Right atrium auricular region (tissue), 2 donors: ENCODE results near the gene DNAJB4. TPM values are rescaled to one million over a fixed set of nuclear protein-coding genes. Genes with fewer than 3 reads are reported as not detected.

ENCODE experiments used
- DNase-seq: peaks from one replicate; pipeline ENCODE4 v3.0.0-alpha.2; 2019; ENCODE audit warnings: low spot score
- H3K27ac ChIP-seq, 2 donors: fragments of 200-600 bp; sonication (generic); 1 replicate in 1 of 2; 2 replicates in 1 of 2; pipeline ENCODE4 v1.5.1; 2016 to 2019
- H3K27me3 ChIP-seq, 2 donors: fragments of 200-600 bp; sonication (generic); one replicate each; pipeline versions ENCODE4 v1.5.1 to v1.6.0; 2017 to 2019
- H3K36me3 ChIP-seq: fragments of 200-600 bp; sonication (generic); one replicate; pipeline ENCODE4 v1.5.1; 2016
- H3K4me1 ChIP-seq, 2 donors: fragments of 200-600 bp; sonication (generic); one replicate each; pipeline versions ENCODE4 v1.5.1 to v1.6.0; 2017 to 2019
- H3K4me3 ChIP-seq, 2 donors: fragments of 200-600 bp; sonication (generic); 1 replicate in 1 of 2; 2 replicates in 1 of 2; pipeline ENCODE4 v1.5.1; 2017 to 2019; ENCODE audit warnings: mild to moderate bottlenecking in 1 of 2, moderate library complexity in 1 of 2
- H3K9me3 ChIP-seq, 2 donors: fragments of 200-600 bp; sonication (generic); one replicate each; pipeline ENCODE4 v1.5.1; 2019
- CTCF ChIP-seq, 2 donors: fragments of 200-600 bp; sonication (generic); IDR thresholded peaks; one replicate each; pipeline ENCODE4 v1.5.1; 2019; ENCODE audit warnings: antibody characterized with exemption in 2 of 2
- total RNA-seq, 2 donors: library from RNA; depleted of rRNA; stranded (reverse); fragments of >200 nt; gene quantifications; one replicate each; pipeline ENCODE4 v1.1.0, GENCODE V29; 2016

The DNAJB4 gene
- total RNA-seq, 2 donors from 2014 or later = 60.9 to 83.6 TPM

- Histone ChIP-seq H3K4me3 (no peak overlapping the region), H3K27ac (no peak overlapping the region), H3K9me3 (no peaks in the 10 kb centered on the region), H3K4me1 (peaks cover 0 to 10% of the 10 kb centered on the region in 2 donors), H3K36me3 (peaks cover 84% of the 10 kb centered on the region), H3K27me3 (no peaks in the 10 kb centered on the region)
- no peak for DNase-seq
- TF ChIP-seq CTCF (IDR thresholded peaks at IDR 0.05) = no peak
These were observed 38.4 kb upstream of the DNAJB4 start for GRCh38 chr1:77966291-77966690.

GRCh38 chr1:77970192-77970591, 34.5 kb upstream of the DNAJB4 start:
- Histone ChIP-seq H3K27ac (no peak overlapping the region), H3K36me3 (peaks cover 48% of the 10 kb centered on the region)

GRCh38 chr1:77972080-77972479, 32.7 kb upstream of the DNAJB4 start:
- H3K36me3 ChIP-seq = peaks cover 29% of the 10 kb centered on the region

More at GRCh38 chr1:77970192-77970591, 34.5 kb upstream of the DNAJB4 start:
- H3K4me1 ChIP-seq = peaks cover 0 to 28% of the 10 kb centered on the region in 2 donors
- no peak overlapping the region for H3K4me3 ChIP-seq
- TF ChIP-seq CTCF (IDR thresholded peaks at IDR 0.05) = no peak
- no peak for DNase-seq
- no peaks in the 10 kb centered on the region for H3K27me3 ChIP-seq
- no peaks in the 10 kb centered on the region for H3K9me3 ChIP-seq

GRCh38 chr1:77975386-77975785, 29.4 kb upstream of the DNAJB4 start:
- Histone ChIP-seq H3K4me1 (peaks cover 0 to 41% of the 10 kb centered on the region in 2 donors), H3K27ac (peak overlapping the region in 1 of 2 donors; percentile 4), H3K36me3 (peaks cover 3% of the 10 kb centered on the region), H3K9me3 (no peaks in the 10 kb centered on the region), H3K4me3 (no peak overlapping the region), H3K27me3 (no peaks in the 10 kb centered on the region)
- no peak for TF ChIP-seq CTCF (IDR thresholded peaks at IDR 0.05)
- DNase-seq = no peak

More at GRCh38 chr1:77972080-77972479, 32.7 kb upstream of the DNAJB4 start:
- no peak for TF ChIP-seq CTCF (IDR thresholded peaks at IDR 0.05)
- H3K4me3 ChIP-seq = no peak overlapping the region
- H3K27ac ChIP-seq = no peak overlapping the region
- no peak for DNase-seq
- no peaks in the 10 kb centered on the region for H3K9me3 ChIP-seq
- peaks cover 0 to 47% of the 10 kb centered on the region in 2 donors for H3K4me1 ChIP-seq
- no peaks in the 10 kb centered on the region for H3K27me3 ChIP-seq

GRCh38 chr1:77975907-77976306, 28.8 kb upstream of the DNAJB4 start:
- Histone ChIP-seq H3K4me1 (peaks cover 0 to 46% of the 10 kb centered on the region in 2 donors), H3K4me3 (no peak overlapping the region), H3K27ac (peak overlapping the region in 1 of 2 donors; percentile 4), H3K27me3 (no peaks in the 10 kb centered on the region), H3K9me3 (no peaks in the 10 kb centered on the region), H3K36me3 (peaks cover 3% of the 10 kb centered on the region)
- TF ChIP-seq CTCF (IDR thresholded peaks at IDR 0.05) = no peak
- no peak for DNase-seq

- peaks cover 3% of the 10 kb centered on the region for H3K36me3 ChIP-seq
- H3K4me1 ChIP-seq = peaks cover 0 to 52% of the 10 kb centered on the region in 2 donors
- no peaks in the 10 kb centered on the region for H3K27me3 ChIP-seq
- H3K27ac ChIP-seq = no peak overlapping the region
- H3K4me3 ChIP-seq = peak overlapping the region in 1 of 2 donors; percentile 61
- DNase-seq = no peak
- no peak for TF ChIP-seq CTCF (IDR thresholded peaks at IDR 0.05)
- no peaks in the 10 kb centered on the region for H3K9me3 ChIP-seq
These were observed 28.2 kb upstream of the DNAJB4 start for GRCh38 chr1:77976433-77977076.
